Measurements from ENCODE around the gene OPN1MW. TPM values are rescaled to one million over a fixed set of nuclear protein-coding genes. Genes with fewer than 3 reads are reported as not detected.
"Not testable (repeated sequence)": the region's sequence is repeated elsewhere in the genome, so short reads cannot be mapped to it uniquely, and the experiment has no call there.

The OPN1MW gene
- total RNA-seq (2021; ENCODE audit: unreplicated experiment), result not detected
- not detected for polyA plus RNA-seq (2012; ENCODE audit: insufficient read length)
- not detected for Bru-seq, nascent RNA
- not detected for BruChase-seq, experiment 1, labeled RNA remaining after a 2-hour chase
- BruChase-seq, experiment 2, labeled RNA remaining after a 6-hour chase, result not detected
- long read RNA-seq, result 0 reads

DNA sequence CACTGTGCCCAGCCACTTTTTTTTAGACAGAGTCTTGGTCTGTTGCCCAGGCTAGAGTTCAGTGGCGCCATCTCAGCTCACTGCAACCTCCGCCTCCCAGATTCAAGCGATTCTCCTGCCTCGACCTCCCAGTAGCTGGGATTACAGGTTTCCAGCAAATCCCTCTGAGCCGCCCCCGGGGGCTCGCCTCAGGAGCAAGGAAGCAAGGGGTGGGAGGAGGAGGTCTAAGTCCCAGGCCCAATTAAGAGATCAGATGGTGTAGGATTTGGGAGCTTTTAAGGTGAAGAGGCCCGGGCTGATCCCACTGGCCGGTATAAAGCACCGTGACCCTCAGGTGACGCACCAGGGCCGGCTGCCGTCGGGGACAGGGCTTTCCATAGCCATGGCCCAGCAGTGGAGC, at the start of gene OPN1MW:
OPN1MW (plus strand) TSS at position 301 of the 400 bp plus-strand sequence; CDS start at position 383, 82 bp downstream.
- H3K4me3 ChIP-seq (ENCODE audit: low read depth in 2 of 2, low read length in 2 of 2); in situ Hi-C loops (cut with HindIII; ENCODE audit: low pct_unique_long_range_greater_than_20kb, low sequenced_read_pairs); DNase-seq (ENCODE audit: low read depth, low spot score); BruUV-seq (replicated peaks); ATAC-seq; intact Hi-C loops (cut with micrococcal nuclease; ENCODE audit: unreplicated experiment); H3K27me3 ChIP-seq (ENCODE audit: control insufficient read depth, insufficient read depth, low read length); H3K36me3 ChIP-seq (ENCODE audit: control insufficient read depth, insufficient read depth, low read length); POLR2A ChIA-PET; H3K27ac ChIP-seq (ENCODE audit: low read length); CTCF ChIA-PET; H3K4me1 ChIP-seq (ENCODE audit: control insufficient read depth, insufficient read depth, low read length); H3K9me3 ChIP-seq (ENCODE audit: control insufficient read depth, insufficient read depth, low read depth, low read length): not testable (repeated sequence)

DNA sequence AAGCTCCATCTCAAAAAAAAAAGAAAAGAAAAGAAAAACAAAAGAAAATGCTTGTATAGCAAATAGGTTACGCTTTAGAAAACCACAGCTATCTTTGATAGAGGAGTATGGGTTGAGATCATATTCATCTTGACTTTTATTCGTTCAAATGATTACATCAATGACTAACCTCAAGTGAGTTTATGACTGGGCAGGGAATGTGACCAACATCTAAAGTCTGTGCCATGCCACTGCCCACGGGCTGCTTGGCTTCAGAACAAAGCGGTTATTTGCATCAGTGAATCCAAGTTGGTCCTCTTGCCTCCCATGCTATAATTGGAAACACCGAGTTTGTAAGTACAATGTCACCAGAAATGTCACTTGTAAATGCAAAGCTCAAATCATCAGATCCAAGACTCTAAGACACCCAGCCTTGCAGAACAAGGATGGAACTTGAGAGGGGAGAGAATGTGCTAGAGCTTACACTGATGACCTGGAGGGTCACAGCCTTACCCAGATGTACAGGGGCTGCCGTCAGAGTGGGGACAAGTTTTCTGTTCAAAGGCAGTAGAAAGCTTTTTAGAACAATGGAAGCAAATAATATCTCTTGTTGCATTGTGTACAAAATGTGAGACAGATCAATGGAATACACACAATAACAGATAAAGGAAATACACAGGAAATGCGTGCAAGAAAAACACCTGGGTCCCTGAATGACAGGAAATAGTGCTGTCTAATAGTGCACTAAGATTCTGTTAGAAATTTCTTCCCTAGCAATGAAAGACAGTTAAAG, 46.8 kb upstream of the OPN1MW start:
- Histone ChIP-seq H3K4me3 (ENCODE audit: low read depth in 2 of 2, low read length in 2 of 2) (no peak overlapping the region), H3K36me3 (ENCODE audit: control insufficient read depth, insufficient read depth, low read length) (no peaks in the 10 kb centered on the region), H3K27ac (ENCODE audit: low read length) (no peak overlapping the region), H3K27me3 (ENCODE audit: control insufficient read depth, insufficient read depth, low read length) (no peaks in the 10 kb centered on the region), H3K4me1 (ENCODE audit: control insufficient read depth, insufficient read depth, low read length) (no peaks in the 10 kb centered on the region), H3K9me3 (ENCODE audit: control insufficient read depth, insufficient read depth, low read depth, low read length) (no peaks in the 10 kb centered on the region)
- no peak for DNase-seq (ENCODE audit: low read depth, low spot score)
- no TSS peak for BruUV-seq (replicated peaks)
- in situ Hi-C loops (cut with HindIII; ENCODE audit: low pct_unique_long_range_greater_than_20kb, low sequenced_read_pairs), result no loop called here
- ChIA-PET POLR2A (interaction anchor here (0.6 kb wide), 1 partner anchor 20 kb away, joined by 4 read pairs; no protein-coding TSS in a partner anchor), CTCF (no interaction called here)
- TF ChIP-seq, protein P1, sequence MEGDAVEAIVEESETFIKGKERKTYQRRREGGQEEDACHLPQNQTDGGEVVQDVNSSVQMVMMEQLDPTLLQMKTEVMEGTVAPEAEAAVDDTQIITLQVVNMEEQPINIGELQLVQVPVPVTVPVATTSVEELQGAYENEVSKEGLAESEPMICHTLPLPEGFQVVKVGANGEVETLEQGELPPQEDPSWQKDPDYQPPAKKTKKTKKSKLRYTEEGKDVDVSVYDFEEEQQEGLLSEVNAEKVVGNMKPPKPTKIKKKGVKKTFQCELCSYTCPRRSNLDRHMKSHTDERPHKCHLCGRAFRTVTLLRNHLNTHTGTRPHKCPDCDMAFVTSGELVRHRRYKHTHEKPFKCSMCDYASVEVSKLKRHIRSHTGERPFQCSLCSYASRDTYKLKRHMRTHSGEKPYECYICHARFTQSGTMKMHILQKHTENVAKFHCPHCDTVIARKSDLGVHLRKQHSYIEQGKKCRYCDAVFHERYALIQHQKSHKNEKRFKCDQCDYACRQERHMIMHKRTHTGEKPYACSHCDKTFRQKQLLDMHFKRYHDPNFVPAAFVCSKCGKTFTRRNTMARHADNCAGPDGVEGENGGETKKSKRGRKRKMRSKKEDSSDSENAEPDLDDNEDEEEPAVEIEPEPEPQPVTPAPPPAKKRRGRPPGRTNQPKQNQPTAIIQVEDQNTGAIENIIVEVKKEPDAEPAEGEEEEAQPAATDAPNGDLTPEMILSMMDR (IDR thresholded peaks at IDR 0.05), result no peak
- no peak for TF ChIP-seq SIN3A (IDR thresholded peaks at IDR 0.05; ENCODE audit: borderline replicate concordance, insufficient read depth, low read depth, low read length)
- TF ChIP-seq, protein P2, sequence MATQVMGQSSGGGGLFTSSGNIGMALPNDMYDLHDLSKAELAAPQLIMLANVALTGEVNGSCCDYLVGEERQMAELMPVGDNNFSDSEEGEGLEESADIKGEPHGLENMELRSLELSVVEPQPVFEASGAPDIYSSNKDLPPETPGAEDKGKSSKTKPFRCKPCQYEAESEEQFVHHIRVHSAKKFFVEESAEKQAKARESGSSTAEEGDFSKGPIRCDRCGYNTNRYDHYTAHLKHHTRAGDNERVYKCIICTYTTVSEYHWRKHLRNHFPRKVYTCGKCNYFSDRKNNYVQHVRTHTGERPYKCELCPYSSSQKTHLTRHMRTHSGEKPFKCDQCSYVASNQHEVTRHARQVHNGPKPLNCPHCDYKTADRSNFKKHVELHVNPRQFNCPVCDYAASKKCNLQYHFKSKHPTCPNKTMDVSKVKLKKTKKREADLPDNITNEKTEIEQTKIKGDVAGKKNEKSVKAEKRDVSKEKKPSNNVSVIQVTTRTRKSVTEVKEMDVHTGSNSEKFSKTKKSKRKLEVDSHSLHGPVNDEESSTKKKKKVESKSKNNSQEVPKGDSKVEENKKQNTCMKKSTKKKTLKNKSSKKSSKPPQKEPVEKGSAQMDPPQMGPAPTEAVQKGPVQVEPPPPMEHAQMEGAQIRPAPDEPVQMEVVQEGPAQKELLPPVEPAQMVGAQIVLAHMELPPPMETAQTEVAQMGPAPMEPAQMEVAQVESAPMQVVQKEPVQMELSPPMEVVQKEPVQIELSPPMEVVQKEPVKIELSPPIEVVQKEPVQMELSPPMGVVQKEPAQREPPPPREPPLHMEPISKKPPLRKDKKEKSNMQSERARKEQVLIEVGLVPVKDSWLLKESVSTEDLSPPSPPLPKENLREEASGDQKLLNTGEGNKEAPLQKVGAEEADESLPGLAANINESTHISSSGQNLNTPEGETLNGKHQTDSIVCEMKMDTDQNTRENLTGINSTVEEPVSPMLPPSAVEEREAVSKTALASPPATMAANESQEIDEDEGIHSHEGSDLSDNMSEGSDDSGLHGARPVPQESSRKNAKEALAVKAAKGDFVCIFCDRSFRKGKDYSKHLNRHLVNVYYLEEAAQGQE (IDR thresholded peaks at IDR 0.05; ENCODE audit: insufficient read depth in 1 of 2, low read depth in 2 of 2, low read length in 1 of 2), result no peak
- no peak for TF ChIP-seq POLR2AphosphoS5 (IDR thresholded peaks at IDR 0.05; ENCODE audit: low read depth, low read length)
- no peak for TF ChIP-seq TCF7L2 (IDR thresholded peaks at IDR 0.05; ENCODE audit: low read depth, low read length)
- no peak for ATAC-seq
- intact Hi-C loops (cut with micrococcal nuclease; ENCODE audit: unreplicated experiment), result no loop called here

Data from Panc1 (cell line).